ENCODE data around the gene IFT80. TPM values are rescaled to one million over a fixed set of nuclear protein-coding genes. Genes with fewer than 3 reads are reported as not detected.

The IFT80 gene
- total RNA-seq = 24.0 and 24.7 TPM in 2 replicates

- peak; percentile 83 for DNase-seq (ENCODE audit: low read depth)
- Histone ChIP-seq H3K36me3 (ENCODE audit: control insufficient read depth, insufficient read depth, low read length) (no peaks in the 10 kb centered on the region), H3K4me3 (ENCODE audit: low read depth, low read length) (peak within 1 kb of the TSS; percentile 73), H3K27me3 (ENCODE audit: control insufficient read depth, insufficient read depth, low read length) (no peaks in the 10 kb centered on the region)
- TF ChIP-seq CTCF (IDR thresholded peaks at IDR 0.05; ENCODE audit: insufficient read depth, low read length, poor library complexity, severe bottlenecking) = no peak
These were observed at the start of gene IFT80, which contains the start of gene SMC4 for GRCh38 chr3:160399125-160400029. TSS of gene IFT80 (minus strand) at chr3:160399225. CDS start at chr3:160384600, 14,625 bp downstream. TSS of gene SMC4 (plus strand) at chr3:160399650. CDS start at chr3:160400827, 1,177 bp downstream.

GRCh38 chr3:160447544-160447943 is 48.5 kb upstream of the IFT80 start:
- no peak for DNase-seq (ENCODE audit: low read depth)
- Histone ChIP-seq H3K36me3 (ENCODE audit: control insufficient read depth, insufficient read depth, low read length) (no peaks in the 10 kb centered on the region), H3K27me3 (ENCODE audit: control insufficient read depth, insufficient read depth, low read length) (no peaks in the 10 kb centered on the region), H3K4me3 (ENCODE audit: low read depth, low read length) (peak overlapping the region; percentile 11)
- no peak for TF ChIP-seq CTCF (IDR thresholded peaks at IDR 0.05; ENCODE audit: insufficient read depth, low read length, poor library complexity, severe bottlenecking)

GRCh38 chr3:160446522-160447056 is 47.6 kb upstream of the IFT80 start:
- no peak for TF ChIP-seq CTCF (IDR thresholded peaks at IDR 0.05; ENCODE audit: insufficient read depth, low read length, poor library complexity, severe bottlenecking)
- H3K4me3 ChIP-seq (ENCODE audit: low read depth, low read length) = no peak overlapping the region
- no peaks in the 10 kb centered on the region for H3K36me3 ChIP-seq (ENCODE audit: control insufficient read depth, insufficient read depth, low read length)
- no peaks in the 10 kb centered on the region for H3K27me3 ChIP-seq (ENCODE audit: control insufficient read depth, insufficient read depth, low read length)
- DNase-seq (ENCODE audit: low read depth) = no peak

- no peak for DNase-seq (ENCODE audit: low read depth)
- no peaks in the 10 kb centered on the region for H3K27me3 ChIP-seq (ENCODE audit: control insufficient read depth, insufficient read depth, low read length)
- no peaks in the 10 kb centered on the region for H3K36me3 ChIP-seq (ENCODE audit: control insufficient read depth, insufficient read depth, low read length)
- no peak for TF ChIP-seq CTCF (IDR thresholded peaks at IDR 0.05; ENCODE audit: insufficient read depth, low read length, poor library complexity, severe bottlenecking)
- H3K4me3 ChIP-seq (ENCODE audit: low read depth, low read length) = no peak overlapping the region
These were observed 46.8 kb upstream of the IFT80 start for GRCh38 chr3:160445854-160446253.

- H3K27me3 ChIP-seq (ENCODE audit: control insufficient read depth, insufficient read depth, low read length) = no peaks in the 10 kb centered on the region
- no peak for TF ChIP-seq CTCF (IDR thresholded peaks at IDR 0.05; ENCODE audit: insufficient read depth, low read length, poor library complexity, severe bottlenecking)
- DNase-seq (ENCODE audit: low read depth) = no peak
These were observed 45.4 kb upstream of the IFT80 start for GRCh38 chr3:160444411-160444810.

More at GRCh38 chr3:160444411-160444810, 45.4 kb upstream of the IFT80 start:
- Histone ChIP-seq H3K36me3 (ENCODE audit: control insufficient read depth, insufficient read depth, low read length) (no peaks in the 10 kb centered on the region), H3K4me3 (ENCODE audit: low read depth, low read length) (no peak overlapping the region)
